NCI-H82 treated with DMSO at 0.1 percent for 48 hours (cell line): Measurements from ENCODE around the gene KDM4B.

Experiments used
- DNase-seq: peaks from one replicate; lab custom pipeline; 2025; ENCODE audit not compliant: unreplicated experiment; lab: John Stamatoyannopoulos, UW

KDM4B gene

DNA sequence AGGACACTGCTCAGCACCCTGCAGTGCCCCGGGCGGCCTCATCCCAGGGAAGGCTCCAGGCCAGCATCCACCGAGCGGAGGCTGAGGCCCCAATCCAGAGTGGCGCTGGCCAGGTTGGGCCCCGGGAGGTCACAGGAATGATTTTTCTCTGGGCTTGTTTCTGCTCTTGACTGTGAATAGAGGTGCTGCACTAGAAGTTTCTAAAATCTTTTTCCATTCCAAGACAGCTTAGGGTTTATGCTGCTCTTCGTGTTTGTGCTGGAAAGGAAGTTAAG, 15.1 kb downstream of the KDM4B start:
- no peak for DNase-seq

DNA sequence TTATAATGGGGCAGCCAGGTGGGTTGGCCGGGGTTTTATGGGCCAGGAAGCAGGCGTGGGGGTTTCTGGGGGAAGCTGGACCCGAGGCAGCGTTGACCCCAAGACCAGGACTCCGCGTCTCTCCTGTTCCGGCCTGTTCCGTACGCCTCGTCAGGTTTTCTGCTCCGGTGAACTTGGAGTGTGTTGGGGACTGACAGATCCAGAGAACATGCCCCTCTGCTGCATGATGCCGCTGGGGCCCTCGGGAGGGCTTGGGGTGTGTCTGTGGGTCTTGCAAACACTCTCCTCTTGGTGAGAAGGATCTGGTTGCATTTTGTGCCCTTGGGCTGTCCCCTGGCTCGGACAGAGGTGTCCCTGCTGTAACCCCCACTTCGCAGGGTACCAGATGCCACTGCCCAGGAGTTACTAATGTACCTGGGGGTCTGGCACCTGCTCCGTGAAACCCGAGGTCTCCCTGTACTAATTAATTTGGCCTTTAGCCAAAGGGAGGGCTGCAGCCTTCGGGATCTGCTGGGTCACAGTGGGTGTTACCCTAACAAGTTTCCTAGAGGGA, 15.6 kb downstream of the KDM4B start:
- no peak for DNase-seq

DNA sequence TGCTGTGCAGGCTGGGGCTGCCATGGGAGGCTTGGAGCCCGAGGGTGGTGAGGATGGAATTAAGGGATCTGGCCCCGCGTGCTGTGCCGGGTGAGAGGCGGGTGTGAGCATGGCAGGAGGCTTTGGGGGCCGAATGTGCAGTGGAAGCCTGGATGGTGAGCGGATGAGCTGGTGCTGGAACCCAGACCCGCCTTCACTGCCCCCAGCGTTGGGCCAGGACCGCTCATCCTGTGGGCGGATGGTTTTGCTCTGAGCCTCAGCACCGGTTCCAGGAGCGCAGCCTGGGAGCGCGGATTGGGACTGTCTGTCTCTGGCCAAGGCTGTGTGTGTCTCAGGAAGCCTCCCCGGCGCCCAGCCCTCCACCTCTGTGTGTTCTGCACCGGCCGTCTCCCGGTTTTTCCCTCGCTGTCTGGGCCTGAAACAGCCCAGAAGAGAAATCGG, 16.7 kb downstream of the KDM4B start:
- DNase-seq: no peak

DNA sequence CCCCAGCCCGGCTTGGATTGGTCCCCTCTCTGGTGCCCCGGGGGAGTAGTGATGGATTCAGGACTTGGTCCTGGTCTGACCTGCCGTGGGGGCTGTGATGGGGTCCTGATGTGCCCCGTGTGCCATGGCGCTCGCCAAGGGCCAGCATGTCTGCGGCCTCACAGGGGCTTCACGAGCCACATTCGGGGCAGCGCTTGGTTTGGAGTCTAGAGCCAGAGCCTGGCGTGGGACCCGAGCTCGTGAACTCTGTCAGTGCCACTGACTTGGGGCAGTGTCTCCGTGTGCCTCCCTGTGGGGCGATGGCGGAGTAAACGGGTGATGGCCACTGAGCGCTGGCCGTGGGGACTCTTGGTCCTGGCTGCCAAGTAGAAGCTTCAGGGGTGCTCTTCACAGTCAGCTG, 17.1 kb downstream of the KDM4B start:
- no peak for DNase-seq

DNA sequence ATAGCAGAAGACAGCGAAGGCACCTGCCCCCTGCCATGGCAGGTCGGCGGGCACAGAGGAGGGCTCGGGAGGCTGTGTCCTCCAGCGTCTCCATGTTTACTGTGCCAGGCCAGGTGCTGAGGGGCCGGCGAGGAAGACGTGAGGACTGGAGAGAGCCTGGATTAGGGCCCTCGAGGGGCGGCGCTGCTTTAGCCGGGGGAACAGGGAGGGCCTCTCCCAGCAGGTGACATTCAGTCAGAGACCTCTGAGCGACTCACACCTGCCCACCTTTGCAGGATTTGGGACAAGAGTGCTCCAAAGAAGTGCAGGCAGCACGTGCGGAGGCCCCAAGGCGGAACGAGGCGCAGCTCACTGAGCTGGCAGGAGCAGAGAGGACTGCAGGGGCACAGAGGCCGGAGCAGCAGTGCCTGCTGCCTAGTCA, 17.6 kb downstream of the KDM4B start:
- DNase-seq: no peak

DNA sequence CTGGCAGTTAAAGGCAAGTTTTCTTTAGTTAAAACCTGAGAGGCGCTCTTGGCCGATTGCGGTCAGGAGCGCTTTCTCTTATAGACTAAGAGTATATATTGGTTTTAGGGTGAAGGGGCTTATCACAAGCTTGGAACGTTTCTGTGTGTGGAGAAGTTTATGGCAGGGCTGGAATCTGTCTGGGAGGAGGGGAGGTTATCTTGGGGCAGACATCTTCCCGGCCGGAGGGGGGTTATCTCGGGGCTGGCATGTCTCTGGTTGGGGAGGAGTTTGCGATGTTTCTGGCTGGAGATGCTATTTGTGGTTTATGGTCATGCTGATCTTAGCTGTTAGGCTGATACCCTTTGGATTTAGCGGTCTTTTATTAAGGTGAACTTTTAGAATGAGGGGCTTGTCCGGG, 18.3 kb downstream of the KDM4B start:
- DNase-seq: no peak

DNA sequence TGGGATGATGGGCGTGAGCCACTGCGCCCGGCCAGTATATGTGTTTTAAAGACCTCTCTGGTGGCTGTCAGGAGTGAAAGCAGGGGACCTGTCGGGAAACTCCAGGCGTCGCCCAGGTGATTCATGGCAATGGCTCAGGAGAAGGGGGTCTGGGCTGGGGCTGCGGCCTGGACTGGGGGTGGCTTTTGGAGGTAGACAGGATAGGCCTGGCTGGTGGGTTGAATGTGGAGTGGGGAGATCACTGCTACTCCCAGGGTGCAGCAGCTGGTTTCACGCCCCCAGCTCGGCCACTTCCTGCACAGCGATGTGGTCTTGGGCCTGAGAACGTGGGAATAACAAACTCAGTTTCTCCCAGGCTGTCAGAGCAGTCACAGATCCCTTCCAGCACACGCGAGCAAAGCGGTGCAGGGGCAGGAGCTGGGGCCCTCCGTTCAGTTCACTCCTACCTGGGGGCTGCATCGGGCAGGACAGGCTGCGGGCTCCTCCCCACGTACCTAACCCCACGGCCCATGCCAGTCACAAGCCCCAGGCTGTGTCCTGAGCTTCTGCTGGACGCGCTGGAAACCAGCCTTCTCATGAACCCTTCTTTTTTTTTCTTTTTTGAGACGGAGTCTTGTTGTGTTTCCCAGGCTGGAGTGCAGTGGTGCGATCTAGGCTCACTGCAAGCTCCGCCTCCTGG, 18.9 kb downstream of the KDM4B start:
- no peak for DNase-seq

DNA sequence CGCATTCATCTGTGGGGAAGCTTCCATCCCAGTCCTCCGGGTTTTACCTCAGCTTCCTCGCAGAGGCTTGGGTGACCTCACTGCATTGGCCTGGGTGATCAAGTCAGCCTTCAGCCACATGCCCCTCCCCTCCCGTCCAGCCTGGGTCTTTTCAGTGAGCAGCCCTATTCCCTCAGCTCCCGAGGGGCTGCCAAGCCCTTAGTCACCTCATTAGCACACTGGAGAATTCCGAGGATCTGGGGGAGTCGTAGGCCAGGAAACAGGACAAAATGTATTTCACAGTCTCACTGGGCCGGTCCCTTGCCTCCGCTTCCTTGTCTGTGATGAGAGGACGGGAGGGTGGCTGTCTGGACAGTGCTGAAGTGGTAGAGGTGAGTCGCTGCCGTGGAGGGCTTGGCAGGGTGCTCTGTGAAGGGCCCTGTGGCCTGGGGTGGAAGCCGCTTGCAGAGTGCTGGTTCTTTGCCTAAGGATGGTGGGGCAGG, 19.9 kb downstream of the KDM4B start:
- no peak for DNase-seq

DNA sequence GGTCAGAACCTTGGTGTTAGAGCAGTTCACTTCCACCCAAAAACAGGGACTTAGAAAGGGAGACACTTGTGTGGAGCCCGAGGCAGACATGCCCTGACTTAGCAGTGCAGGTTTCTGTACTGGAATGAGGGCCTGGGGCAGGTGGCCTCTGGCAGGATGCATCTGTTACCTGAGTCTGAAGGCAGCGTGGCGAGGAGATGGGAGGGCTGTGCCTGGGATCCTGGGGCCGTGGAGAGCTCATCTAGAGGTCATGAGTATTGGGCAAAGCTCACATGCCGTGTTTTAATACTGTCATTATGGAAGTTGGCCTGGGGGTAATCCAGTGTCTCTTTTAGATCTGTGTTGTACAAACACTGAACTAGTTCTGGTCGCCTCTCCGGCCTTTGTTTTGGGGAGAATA, 21.4 kb downstream of the KDM4B start:
- no peak for DNase-seq

DNA sequence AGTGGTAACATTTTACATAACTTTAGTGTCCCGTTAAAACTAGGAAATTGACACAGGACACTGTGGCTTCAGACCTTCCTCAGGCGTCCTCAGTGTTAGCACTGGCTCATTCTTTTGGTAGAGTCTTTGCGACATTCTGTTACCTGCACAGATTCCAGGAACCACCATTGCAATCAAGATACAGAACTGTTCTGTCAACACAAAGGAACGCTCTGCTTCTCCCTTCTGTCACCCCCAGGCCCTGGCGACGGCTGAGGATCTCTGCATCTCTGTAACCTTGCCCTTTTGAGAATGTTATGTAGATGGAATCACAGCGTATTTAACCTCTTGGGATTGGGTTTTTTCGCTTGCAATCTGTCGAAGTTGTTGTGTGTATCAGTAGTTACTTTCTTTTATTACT, 22.6 kb downstream of the KDM4B start:
- no peak for DNase-seq

DNA sequence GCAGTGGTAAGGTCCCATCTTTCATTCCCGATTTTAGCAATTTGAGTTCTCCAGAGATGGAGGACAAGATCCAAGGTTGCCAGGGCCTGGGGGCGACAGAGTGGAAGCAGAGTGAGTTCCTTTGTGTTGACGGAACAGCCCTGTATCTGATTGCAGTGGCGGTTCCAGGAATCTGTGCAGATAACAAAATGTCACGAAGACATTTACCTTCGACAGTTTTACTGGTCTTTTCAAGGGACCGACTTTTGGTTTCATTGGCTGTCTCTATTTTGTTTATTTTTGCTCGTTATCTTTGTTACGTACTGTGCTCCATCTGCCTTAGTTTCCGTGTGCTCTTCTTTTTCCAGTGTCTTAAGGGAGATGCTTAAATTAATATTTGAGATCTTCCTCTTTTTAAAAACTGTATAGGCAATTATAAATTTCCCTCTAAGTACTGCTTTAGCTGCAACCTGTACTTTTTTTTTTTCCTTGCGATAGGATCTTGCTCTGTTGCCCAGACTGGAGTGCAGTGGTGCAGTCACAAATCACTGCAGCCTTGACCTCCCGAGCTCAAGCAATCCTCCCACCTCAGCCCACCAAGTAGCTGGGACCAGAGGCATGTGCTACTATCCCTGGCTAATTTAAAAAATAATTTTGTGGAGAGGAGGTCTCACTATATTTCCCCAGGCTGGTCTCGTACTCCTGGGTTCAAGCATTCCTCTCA, 23.2 kb downstream of the KDM4B start:
- no peak for DNase-seq

DNA sequence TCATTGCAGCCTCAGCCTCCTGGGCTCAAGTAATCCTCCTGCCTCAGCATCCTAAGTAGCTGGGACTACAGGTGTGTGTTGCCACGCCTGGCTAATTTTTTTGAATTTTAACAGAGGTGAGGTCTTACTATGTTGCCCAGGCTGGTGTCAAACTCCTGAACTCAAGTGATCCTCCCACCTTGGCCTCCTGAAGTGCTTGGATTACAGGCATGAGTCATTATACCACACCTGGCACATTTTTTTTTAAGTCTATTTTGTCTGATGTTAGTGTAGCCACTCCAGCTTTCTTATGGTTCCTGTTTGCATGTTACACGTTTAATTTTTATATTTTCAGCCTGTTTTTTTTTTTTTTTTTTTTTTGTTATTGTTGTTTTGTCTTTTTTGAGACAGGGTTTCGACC, 24.8 kb downstream of the KDM4B start:
- DNase-seq: no peak

DNA sequence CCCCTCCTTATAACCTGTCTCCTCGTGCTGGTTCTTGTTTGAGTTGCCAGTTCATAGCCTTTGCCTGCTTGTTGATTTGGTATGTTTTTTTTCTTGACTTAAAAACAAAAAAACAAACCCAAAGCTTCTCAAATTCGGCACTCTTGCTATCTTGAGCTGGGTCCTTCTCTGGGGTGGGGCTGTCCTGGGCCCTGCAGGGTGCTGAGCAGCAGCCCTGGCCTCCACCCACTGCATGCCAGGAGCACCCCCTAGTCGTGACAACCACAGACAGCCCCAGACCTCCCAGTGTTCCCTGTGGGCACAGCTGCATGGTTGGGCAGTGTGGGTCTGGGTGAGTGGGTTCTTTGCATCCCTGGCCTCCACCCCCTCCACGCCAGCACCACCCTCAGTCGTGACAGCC, 27.8 kb downstream of the KDM4B start:
- no peak for DNase-seq

DNA sequence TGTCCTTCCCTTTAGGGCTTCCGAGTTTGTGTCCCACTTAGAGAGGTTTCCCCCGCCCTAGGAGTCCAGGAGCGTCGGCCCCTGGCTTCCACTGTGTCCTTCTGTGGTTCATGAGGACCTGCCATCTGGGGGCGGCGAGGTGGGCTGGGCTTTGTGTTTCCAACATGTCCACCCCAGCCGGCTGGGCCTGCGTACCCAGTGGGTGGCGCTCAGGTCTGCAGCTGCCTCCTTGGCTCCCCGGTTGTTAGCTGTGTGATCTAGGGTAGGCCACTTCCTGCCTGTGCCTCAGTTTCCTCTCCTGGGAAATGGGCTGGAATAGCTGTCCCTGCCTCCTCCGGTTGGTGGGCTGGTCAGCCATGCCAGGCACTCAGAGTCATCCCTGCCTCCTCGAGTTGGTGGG, 28.4 kb downstream of the KDM4B start:
- no peak for DNase-seq

DNA sequence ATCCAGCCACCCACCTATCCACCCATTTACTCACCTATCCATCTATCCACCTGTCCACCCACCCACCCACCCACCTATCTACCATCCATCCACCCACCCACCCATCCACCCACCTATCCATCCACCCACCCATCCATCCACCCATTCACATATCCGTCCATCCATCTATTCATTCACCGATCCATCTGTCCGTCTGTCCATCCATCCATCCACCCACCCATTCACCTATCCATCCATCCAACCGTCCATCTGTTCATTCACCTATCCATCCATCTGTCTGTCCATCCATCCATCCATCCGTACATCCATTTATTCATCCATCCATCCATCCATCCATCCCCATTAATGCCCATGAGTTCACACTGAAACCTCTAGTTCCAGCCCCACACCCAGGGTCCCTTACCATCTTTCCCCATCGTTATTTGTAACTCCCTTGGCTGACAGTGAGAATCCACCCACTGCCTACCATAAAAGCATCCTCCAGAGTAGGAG, 31.3 kb downstream of the KDM4B start:
- DNase-seq: no peak

DNA sequence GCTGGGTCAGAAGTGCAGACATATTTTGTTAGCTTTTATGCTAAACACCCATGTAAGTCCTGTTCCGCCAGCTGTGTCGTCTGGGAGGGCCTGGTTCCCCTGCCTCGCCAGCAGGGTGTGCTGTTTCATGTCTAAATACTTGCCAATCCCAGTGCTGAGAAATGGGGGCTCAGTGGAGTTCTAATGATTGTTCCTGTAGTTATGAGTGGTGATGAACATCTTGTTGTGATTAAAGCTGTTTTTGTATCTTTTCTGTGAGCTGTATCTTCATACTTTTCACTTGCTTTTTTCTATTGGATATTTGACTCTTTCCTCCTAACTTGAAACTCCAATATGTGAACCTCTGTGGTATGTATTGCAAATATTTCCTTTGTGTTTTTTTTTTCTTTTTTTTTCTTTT, 32.7 kb downstream of the KDM4B start:
- DNase-seq: no peak

DNA sequence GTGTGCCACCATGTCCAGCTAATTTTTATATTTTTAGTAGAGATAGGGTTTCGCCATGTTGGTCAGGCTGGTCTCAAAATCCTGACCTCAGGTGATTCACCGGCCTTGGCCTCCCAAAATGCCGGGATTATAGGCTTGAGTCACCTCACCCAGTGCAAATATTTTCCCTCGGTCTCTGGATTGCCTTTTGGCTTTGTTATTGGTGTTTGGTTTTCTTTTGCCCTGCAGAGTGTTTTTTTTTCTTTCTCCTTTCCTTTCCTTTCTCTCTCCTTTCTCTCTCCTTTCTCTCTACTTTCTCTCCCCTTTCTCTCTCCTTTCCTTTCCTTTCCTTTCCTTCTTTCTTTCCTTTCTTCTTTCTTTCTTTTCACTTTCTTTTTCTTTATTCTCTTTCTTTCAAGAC, 33.2 kb downstream of the KDM4B start:
- no peak for DNase-seq

DNA sequence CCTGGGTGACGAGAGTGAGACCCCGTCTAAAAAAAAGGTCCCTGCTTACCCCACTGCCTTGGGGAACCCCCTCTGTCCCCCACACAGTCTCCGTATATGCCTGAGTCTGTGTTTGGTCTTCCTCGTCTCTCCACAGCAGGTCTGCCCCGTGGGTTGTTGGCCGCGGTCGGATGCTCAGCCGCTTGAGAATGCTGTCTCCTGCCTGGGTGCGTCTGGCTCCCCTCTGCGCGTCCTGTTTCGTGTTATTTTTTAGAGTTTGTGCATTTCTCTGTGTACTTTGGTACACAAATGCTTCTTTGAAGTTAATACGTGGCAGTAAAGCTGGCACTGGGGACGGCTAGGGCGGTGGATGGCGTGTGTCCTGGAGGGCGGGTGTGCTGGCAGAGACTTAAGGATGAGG, 34.9 kb downstream of the KDM4B start:
- DNase-seq: no peak

DNA sequence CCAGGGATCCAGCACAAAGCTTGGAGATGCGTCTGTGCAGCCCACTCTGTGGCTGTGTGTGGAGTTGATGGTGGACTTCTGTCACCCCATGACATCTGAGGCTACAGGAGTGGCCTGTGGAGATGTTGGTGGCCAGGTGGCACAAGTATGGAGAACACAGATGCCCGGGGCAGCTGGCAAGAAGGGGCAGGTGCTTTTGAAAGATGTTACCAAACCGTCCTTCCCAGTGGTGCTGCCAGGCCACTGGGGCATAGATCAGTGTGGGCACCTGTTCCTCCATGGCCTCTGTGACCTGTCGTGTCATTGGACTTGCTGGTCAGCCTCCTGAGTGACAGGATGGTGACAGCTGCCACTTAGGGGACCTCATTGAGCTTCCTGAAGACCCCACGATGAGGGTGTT, 36.2 kb downstream of the KDM4B start:
- DNase-seq: no peak

DNA sequence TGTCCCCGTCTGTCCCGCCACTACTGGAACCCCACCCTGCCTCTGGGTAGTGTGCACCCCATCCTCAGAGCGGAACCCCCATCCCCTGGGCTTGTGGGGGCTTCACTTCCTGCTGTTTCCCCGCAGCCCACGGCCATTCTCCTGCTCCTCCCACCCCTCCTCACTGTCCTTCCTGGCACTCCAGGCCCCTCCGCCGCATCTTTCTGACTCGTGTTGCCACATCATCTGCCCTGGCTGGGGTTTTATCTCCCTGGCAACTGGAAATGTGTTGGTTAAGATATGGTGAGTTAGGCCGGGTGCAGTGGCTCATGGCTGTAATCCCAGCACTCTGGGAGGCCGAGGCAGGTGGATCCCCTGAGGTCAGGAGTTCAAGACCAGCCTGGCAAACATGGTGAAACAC, 37.3 kb downstream of the KDM4B start:
- no peak for DNase-seq

DNA sequence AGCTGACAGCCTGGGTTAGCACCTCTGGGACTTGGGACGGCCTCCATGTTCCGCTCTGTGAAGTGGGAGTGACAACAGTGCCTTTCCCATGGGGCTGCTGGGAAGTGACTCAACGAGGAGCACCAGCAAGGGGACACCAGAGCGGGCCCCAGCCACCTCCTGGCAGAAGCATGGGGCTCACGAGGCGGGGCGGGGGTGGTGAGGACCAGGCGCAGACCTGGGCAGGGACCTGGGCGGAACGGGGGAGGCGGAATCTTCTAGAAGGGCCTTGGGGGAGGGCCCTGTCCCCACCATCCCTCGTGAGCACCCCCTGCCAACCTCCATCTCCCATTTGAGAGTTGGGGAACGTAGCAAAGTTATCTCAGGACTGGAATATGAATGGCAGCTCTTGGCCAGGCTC, 37.9 kb downstream of the KDM4B start:
- DNase-seq: no peak

DNA sequence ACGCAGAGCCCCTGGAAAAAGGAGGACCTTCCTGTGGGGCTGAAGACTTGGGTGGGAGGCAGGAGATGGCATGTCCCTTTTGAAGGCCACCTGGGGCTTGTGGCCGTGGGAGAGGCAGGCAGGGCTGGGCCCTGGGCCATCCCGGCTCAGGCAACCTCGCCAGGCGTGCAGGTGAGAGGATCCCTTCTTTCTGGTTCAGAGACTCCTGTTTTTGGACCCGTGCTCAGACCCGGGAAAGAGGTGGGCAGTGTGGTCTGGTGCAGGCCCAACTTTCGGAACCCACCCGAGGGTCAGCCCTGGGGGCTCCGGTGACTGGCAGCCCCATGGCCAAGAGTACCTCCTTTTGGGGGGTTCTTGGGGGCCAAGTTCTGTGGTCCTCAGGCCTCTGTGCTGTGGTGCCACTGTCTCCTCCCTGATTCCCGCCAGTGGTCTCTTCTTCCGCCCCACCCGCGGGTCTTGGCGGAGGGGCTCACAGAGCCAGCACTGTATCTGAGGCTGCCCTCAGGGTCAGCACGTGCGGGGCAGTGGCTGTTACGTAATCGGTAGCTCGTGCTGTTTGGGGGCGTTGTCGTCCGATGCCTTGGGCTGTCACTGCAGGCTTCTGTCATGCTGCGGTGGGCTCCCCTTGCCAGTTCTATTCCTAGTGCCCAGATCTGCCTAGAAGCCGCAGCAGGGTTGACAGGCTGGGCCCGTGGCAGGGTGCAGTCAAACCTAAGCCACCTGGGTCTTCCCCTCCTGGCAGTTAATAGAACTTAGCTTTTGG, 42.7 kb downstream of the KDM4B start:
- no peak for DNase-seq
